Kidney epithelial cell (primary cell): ENCODE data around the gene SAPCD1. TPM values are rescaled to one million over a fixed set of nuclear protein-coding genes. Genes with fewer than 3 reads are reported as not detected.

Source experiments
- DNase-seq: peaks from one replicate; pipeline ENCODE4 v3.0.0-alpha.2; 2010; ENCODE audit warnings: low read depth
- H3K27me3 ChIP-seq: 2 replicates; pipeline ENCODE4 v1.6.0; 2011; ENCODE audit warnings: low read length; ENCODE audit not compliant: control insufficient read depth, insufficient read depth
- H3K36me3 ChIP-seq: 2 replicates; pipeline ENCODE4 v1.5.1; 2011; ENCODE audit warnings: low read length; ENCODE audit not compliant: control insufficient read depth, insufficient read depth
- H3K4me3 ChIP-seq: 2 replicates; pipeline ENCODE4 v1.5.1; 2011; ENCODE audit warnings: low read depth, mild to moderate bottlenecking, control low read depth, low read length
- total RNA-seq: library from RNA; depleted of rRNA; stranded (reverse); fragments of >200 nt; gene quantifications from 2 replicates; pipeline ENCODE4 v1.2.3, GENCODE V29; 2015
- TF ChIP-seq, protein P1 (sequence below): IDR thresholded peaks from 2 replicates; pipeline ENCODE4 v1.5.1; 2011; ENCODE audit warnings: mild to moderate bottlenecking, moderate library complexity, low read length, control low read depth, inconsistent platforms; ENCODE audit not compliant: insufficient read depth, poor library complexity, severe bottlenecking

The SAPCD1 gene
- total RNA-seq, 1 donor from 2014 or later, result 2.2 TPM

DNA sequence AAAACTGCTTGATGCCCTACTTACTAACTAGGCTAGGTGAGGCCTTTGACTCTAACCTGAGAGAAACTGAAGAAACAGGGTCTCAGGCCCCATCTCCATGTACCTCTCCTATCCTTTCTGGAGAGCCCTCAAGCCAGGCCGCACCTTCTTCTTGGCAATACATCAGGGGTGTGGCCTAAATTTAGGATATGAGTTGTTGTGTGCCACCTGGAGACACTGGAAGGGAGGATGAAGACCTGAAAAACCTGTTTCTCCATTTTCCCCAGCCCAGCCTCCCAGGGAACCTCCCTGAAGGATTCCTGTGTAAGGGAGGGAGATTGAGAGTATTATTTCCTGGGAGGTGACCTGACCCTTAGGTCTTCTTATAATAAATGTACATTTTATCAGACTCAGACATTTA, 44.2 kb upstream of the SAPCD1 start:
- TF ChIP-seq, protein P1, sequence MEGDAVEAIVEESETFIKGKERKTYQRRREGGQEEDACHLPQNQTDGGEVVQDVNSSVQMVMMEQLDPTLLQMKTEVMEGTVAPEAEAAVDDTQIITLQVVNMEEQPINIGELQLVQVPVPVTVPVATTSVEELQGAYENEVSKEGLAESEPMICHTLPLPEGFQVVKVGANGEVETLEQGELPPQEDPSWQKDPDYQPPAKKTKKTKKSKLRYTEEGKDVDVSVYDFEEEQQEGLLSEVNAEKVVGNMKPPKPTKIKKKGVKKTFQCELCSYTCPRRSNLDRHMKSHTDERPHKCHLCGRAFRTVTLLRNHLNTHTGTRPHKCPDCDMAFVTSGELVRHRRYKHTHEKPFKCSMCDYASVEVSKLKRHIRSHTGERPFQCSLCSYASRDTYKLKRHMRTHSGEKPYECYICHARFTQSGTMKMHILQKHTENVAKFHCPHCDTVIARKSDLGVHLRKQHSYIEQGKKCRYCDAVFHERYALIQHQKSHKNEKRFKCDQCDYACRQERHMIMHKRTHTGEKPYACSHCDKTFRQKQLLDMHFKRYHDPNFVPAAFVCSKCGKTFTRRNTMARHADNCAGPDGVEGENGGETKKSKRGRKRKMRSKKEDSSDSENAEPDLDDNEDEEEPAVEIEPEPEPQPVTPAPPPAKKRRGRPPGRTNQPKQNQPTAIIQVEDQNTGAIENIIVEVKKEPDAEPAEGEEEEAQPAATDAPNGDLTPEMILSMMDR, result no peak
- DNase-seq, result no peak
- peaks cover 5% of the 10 kb centered on the region for H3K27me3 ChIP-seq
- no peak overlapping the region for H3K4me3 ChIP-seq
- no peaks in the 10 kb centered on the region for H3K36me3 ChIP-seq

DNA sequence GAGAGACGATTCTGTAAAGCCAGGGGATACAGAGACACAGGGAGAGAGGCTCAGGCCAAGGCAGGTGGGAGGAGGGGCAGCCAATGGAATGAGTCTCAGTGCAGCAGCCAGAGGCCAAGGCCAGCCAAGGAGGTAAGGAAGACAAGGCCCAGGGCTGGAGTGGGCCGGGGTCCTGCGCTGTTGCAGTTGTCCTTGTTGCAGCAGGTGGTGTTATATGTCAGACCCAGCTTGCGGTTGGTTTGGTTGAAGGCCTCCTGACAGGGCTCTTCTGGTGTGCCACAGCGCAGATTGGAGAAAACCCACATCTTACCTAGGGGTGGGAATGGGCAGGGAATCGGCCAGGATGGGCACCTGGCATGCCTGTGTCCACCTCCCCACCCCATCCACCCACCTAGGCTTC, 43.5 kb upstream of the SAPCD1 start:
- Histone ChIP-seq H3K36me3 (no peaks in the 10 kb centered on the region), H3K4me3 (no peak overlapping the region), H3K27me3 (peaks cover 1% of the 10 kb centered on the region)
- DNase-seq, result no peak
- TF ChIP-seq, protein P1, result no peak

DNA sequence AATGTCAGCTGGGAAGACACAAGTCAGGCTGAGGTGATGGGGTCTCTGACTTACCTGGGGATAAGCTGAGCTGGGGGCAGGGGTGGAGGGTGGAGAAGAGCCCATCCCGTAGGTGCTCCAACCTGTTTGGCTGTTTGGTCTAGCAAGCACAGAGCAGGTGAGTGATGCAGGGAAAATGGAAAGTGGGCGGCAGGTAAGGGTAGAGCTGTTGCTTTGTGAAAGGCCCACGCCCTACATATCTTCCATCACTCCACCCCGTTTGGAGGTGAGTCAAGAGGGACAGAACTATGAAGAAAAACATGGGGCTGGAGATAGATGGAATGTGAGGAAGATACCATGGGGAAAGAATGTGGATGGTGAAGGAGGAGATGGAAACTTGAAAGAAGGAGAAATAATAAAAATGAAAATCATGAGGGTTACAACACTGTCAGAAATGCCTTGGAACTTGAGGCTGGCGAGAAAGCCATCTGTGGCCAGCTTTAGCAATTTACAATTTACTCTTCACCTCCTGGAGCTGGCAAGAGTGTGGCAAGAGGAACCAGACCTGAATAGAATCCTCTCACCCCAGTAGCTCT, 42.2 kb upstream of the SAPCD1 start:
- H3K36me3 ChIP-seq, result no peaks in the 10 kb centered on the region
- no peaks in the 10 kb centered on the region for H3K27me3 ChIP-seq
- TF ChIP-seq, protein P1, result no peak
- no peak overlapping the region for H3K4me3 ChIP-seq
- no peak for DNase-seq

DNA sequence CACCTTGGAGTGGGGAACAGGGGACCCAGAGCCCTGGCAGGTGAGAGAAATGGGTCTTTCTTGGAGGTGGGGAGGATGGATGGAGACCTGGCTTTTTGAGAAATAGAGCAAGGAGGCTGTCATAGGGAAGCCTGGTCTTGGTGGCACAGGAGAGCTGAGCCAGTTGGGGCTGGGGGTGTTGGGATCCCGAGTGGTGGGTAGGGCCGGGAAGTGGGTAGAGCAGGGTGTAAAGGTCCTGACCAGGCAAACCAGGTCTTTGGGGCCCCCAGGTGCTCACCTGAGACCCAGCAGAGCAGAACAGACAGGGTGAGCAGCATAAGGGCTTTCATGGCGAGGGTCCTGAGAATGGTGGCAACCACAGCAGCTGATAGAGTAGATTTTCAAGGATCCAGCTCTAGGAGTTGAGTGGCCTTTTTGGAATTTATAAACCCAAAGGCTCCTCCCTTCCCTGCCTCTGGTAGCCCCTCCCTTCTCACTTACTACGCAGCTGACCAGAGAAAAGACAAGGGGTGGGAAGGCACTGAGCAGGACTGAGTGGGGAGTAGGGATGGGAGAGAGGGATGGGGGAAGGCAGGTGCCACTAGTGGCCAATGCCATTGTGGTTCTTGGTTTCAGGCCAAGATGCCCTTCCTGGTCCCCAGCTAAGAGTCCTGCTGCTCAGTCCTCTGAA, 41.0 kb upstream of the SAPCD1 start, which contains the start of gene LY6G6C:
LY6G6C (minus strand) TSS at position 396 of the 670 bp plus-strand sequence; CDS start at position 329, 67 bp downstream.
- TF ChIP-seq, protein P1, result no peak
- H3K4me3 ChIP-seq, result no peak within 1 kb of the TSS
- H3K36me3 ChIP-seq, result no peaks in the 10 kb centered on the region
- no peaks in the 10 kb centered on the region for H3K27me3 ChIP-seq
- DNase-seq, result no peak

DNA sequence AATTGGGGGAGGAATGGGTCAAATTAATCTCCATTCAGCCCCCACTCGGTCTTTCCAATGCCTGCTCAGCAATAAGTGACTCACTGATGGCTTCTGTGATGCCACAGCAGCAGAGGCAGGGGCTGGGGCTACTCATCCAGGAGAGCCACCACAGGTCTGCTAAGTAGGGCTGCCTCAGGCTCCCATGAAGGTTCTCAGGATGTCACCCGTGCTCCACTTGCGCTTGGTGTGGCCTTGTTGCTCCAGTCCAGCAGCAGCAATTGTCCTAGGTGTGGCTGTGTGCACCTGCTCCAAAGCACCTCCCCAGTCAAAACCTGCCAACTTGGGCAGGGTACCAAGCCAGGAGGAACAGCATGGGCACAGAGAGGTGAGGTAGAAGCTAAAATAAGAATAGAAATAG, 40.3 kb upstream of the SAPCD1 start:
- Histone ChIP-seq H3K4me3 (no peak overlapping the region), H3K27me3 (no peaks in the 10 kb centered on the region), H3K36me3 (no peaks in the 10 kb centered on the region)
- TF ChIP-seq, protein P1, result no peak
- DNase-seq, result no peak
